Activated T-helper 17 cell treated with anti-CD3 and anti-CD28 coated beads, Interleukin-2, amount 50 U/mL, for 72 hours (primary cell): Measurements from ENCODE around the gene REG1A. TPM values are rescaled to one million over a fixed set of nuclear protein-coding genes. Genes with fewer than 3 reads are reported as not detected.

Experiments
- ATAC-seq: fragments of 150-1000 bp; cut with Tn5 transposase; replicated peaks from 2 replicates; pipeline ENCODE4 v1.10.0; 2021; ENCODE audit warnings: mild to moderate bottlenecking, moderate library complexity
- H3K27ac Mint-ChIP-seq: one replicate; pipeline ENCODE4 v1.8.0; 2022; ENCODE audit warnings: mixed read lengths
- H3K27me3 Mint-ChIP-seq: one replicate; pipeline ENCODE4 v1.8.0; 2022; ENCODE audit warnings: mixed read lengths
- H3K36me3 Mint-ChIP-seq: one replicate; pipeline ENCODE4 v1.8.0; 2022; ENCODE audit warnings: low read depth, mild to moderate bottlenecking, mixed read lengths
- H3K4me1 Mint-ChIP-seq: one replicate; pipeline ENCODE4 v1.8.0; 2022; ENCODE audit warnings: mixed read lengths
- H3K4me3 Mint-ChIP-seq: one replicate; pipeline ENCODE4 v1.8.0; 2022; ENCODE audit warnings: mild to moderate bottlenecking, mixed read lengths
- H3K9me3 Mint-ChIP-seq: one replicate; pipeline ENCODE4 v1.8.0; 2022; ENCODE audit warnings: mixed read lengths
- total RNA-seq, 2 donors: library from RNA; stranded (reverse); gene quantifications; one replicate each; pipeline ENCODE4 v1.2.3, GENCODE V29; 2022

Gene REG1A
- total RNA-seq, 2 donors from 2014 or later, result not detected

DNA sequence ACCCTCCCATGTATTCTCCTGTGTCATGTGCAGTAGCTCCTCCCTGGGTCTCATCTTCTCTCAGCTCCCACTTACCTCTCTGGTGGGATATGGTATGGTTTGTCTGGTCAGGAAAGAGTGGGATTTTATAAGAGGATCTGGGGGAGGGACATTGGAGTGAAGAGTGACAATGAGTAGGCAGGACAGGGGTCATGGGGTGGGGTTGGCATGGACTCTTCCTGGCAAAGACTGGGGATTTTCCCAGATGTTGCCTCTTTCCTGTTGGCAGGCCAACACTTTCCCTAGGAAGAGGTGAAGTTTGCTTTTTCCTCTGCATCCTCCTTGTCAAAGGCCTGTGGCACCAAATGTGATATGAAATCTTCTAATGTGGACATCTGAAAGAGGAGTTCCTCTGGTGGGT, 39.4 kb downstream of the REG1A start, which contains the start of gene REG3A:
REG3A (minus strand) TSS at position 101 of the 400 bp plus-strand sequence. CDS start 348 bp downstream, outside the sequence.
- Mint-ChIP-seq H3K36me3 (no peaks in the 10 kb centered on the region), H3K27ac (no peak within 1 kb of the TSS), H3K4me1 (no peaks in the 10 kb centered on the region)

DNA sequence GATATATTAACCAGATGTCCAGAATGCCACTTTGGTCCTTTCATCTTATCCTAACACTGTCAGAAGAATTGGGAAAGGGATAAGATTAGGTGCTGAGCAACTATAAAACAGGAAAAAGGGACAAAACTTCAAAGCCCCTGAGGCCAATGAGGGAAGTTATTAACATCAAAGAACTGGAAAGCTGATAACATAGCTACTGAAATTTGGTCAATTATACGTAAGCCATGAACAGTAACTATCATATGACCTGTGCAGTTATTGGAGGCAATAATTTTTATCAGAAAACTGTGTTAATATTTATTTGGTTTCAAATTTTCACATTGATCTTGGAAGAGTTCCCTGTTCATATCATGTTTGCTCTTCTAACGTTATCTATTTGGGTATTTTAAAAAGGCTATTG, 41.8 kb downstream of the REG1A start:
- Mint-ChIP-seq H3K27me3 (no peaks in the 10 kb centered on the region), H3K36me3 (no peaks in the 10 kb centered on the region), H3K4me1 (no peaks in the 10 kb centered on the region), H3K4me3 (no peak overlapping the region), H3K9me3 (peaks cover 16% of the 10 kb centered on the region), H3K27ac (no peak overlapping the region)
- no peak for ATAC-seq

More for the DNA sequence above, 39.4 kb downstream of the REG1A start, which contains the start of gene REG3A:
- Mint-ChIP-seq H3K4me3 (no peak within 1 kb of the TSS), H3K27me3 (no peaks in the 10 kb centered on the region), H3K9me3 (peaks cover 22% of the 10 kb centered on the region)
- ATAC-seq, result no peak

DNA sequence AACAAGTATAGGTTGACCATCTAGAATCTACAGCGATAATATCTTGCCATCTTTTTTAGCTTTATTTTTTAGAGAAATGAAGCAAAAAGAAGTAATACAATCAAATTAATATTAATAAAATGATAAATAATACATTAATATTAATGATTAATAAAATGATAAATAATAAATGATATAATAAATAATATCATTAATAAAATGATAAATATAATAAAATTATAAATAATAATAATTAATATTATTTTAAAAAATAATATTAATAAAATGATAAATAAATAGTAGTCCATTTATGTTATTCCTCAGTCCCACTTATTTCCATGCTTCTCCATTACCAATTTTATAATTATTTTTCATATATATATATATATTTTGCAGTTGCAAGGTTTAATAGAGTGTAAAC, 42.5 kb downstream of the REG1A start:
- H3K9me3 Mint-ChIP-seq, result peaks cover 15% of the 10 kb centered on the region
- H3K4me1 Mint-ChIP-seq, result no peaks in the 10 kb centered on the region
- ATAC-seq, result no peak
- H3K27ac Mint-ChIP-seq, result no peak overlapping the region
- no peak overlapping the region for H3K4me3 Mint-ChIP-seq
- H3K36me3 Mint-ChIP-seq, result no peaks in the 10 kb centered on the region
- H3K27me3 Mint-ChIP-seq, result no peaks in the 10 kb centered on the region

DNA sequence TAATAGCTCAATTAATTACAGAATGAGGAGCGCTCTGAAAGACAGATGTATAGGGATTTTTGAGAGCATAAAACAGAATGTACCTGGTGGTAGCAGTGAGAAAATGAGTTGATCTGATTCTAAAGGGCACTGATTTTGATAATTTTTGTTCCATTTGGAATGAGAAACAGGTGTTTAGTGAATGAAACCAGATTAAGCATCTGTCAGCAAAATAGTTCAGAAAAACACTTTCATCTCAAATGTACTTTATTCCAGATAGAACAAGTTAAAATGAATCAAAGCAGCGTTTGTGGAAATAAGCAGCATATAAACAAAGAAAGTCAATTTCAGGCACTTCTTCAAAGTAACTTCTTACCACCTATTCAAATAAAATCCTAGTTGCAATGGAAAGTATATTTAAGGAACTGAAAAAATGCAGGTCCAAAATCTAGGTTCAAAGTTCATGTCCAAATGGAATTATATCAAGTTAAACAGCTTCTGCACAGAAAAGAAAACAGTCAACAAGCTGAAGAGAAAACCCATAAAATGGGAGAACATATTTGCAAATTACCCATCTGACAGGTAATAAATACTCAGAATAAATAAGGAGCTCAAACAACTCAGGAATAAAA, 51.2 kb downstream of the REG1A start:
- ATAC-seq, result no peak
- Mint-ChIP-seq H3K27me3 (no peaks in the 10 kb centered on the region), H3K4me3 (no peak overlapping the region), H3K36me3 (no peaks in the 10 kb centered on the region), H3K27ac (no peak overlapping the region), H3K9me3 (peaks cover 14% of the 10 kb centered on the region), H3K4me1 (no peaks in the 10 kb centered on the region)

Other genes with a start within 250 kb of the REG1A start
- gene REG3G, start 94.8 kb upstream of the REG1A start, total RNA-seq, result not detected
- gene REG1B, start 32.5 kb upstream of the REG1A start, total RNA-seq, result not detected
- gene REG3A, start 39.3 kb downstream of the REG1A start, total RNA-seq, result not detected